Right ventricle myocardium superior (tissue), 1 donor: Measurements from ENCODE around the gene GABBR2. TPM values are rescaled to one million over a fixed set of nuclear protein-coding genes. Genes with fewer than 3 reads are reported as not detected.
"Not testable (repeated sequence)": the region's sequence is repeated elsewhere in the genome, so short reads cannot be mapped to it uniquely, and the experiment has no call there.

ENCODE experiments used
- ATAC-seq: fragments of 200-7000 bp; cut with Tn5 transposase; one replicate; pipeline ENCODE4 v1.9.1; 2020; ENCODE audit warnings: mild to moderate bottlenecking; ENCODE audit not compliant: poor library complexity
- DNase-seq: peaks from one replicate; pipeline ENCODE4 v3.0.0-alpha.2; 2020
- intact Hi-C: fragments of 100-400 bp; cut with DNase I; formaldehyde crosslinking; loops from one replicate; pipeline ENCODE4 v1.11.2; 2022
- total RNA-seq: library from RNA; stranded (reverse); fragmentation: NEBNext Ultra II Directional; extraction: Animal tissue kit (Norgen Biotek cat#: 25700); gene quantifications from one replicate; pipeline ENCODE4 v1.2.1, GENCODE V29; 2021
- donor health status: DM: no; HTN: yes; CAD: no; lungs with severe emphysema.

The GABBR2 gene
- total RNA-seq, 1 donor from 2014 or later, result 0.30 TPM

GRCh38 chr9:98508217-98508919 is 200.4 kb downstream of the GABBR2 start:
- DNase-seq, ATAC-seq, intact Hi-C loops: not testable (repeated sequence)

GRCh38 chr9:98506422-98507054 is 202.2 kb downstream of the GABBR2 start:
- intact Hi-C loops, result no loop called here

GRCh38 chr9:98504298-98505282 is 204.1 kb downstream of the GABBR2 start:
- intact Hi-C loops, result no loop called here
- DNase-seq (no peak), ATAC-seq (no peak)

More at GRCh38 chr9:98506422-98507054, 202.2 kb downstream of the GABBR2 start:
- no peak for ATAC-seq
- no peak for DNase-seq

- intact Hi-C loops, result no loop called here
- DNase-seq, result no peak
- no peak for ATAC-seq
Observed at GRCh38 chr9:98503867-98504266, 204.9 kb downstream of the GABBR2 start.

- peak; percentile 52 for DNase-seq
- intact Hi-C loops, result no loop called here
- ATAC-seq, result peak; percentile 80
Observed at GRCh38 chr9:98502976-98503325, 205.8 kb downstream of the GABBR2 start.

- DNase-seq, result no peak
- intact Hi-C loops, result no loop called here
- ATAC-seq, result peak; percentile 40
Observed at GRCh38 chr9:98502311-98502975, 206.3 kb downstream of the GABBR2 start.

- intact Hi-C loops, result no loop called here
- no peak for DNase-seq
- no peak for ATAC-seq
Observed at GRCh38 chr9:98501819-98502218, 206.9 kb downstream of the GABBR2 start.

GRCh38 chr9:98501259-98501658 is 207.5 kb downstream of the GABBR2 start:
- DNase-seq, ATAC-seq, intact Hi-C loops: not testable (repeated sequence)

GRCh38 chr9:98500337-98500919 is 208.3 kb downstream of the GABBR2 start:
- DNase-seq (no peak), ATAC-seq (no peak)
- intact Hi-C loops, result no loop called here

GRCh38 chr9:98495530-98495929 is 213.2 kb downstream of the GABBR2 start:
- no peak for ATAC-seq
- intact Hi-C loops, result no loop called here
- DNase-seq, result no peak

GRCh38 chr9:98494852-98495251 is 213.9 kb downstream of the GABBR2 start:
- no peak for DNase-seq
- intact Hi-C loops, result no loop called here
- no peak for ATAC-seq

GRCh38 chr9:98491828-98492227 is 216.9 kb downstream of the GABBR2 start:
- intact Hi-C loops, result no loop called here

GRCh38 chr9:98491231-98491651 is 217.5 kb downstream of the GABBR2 start:
- intact Hi-C loops, result no loop called here
- no peak for DNase-seq
- ATAC-seq, result no peak

More at GRCh38 chr9:98491828-98492227, 216.9 kb downstream of the GABBR2 start:
- ATAC-seq, result peak; percentile 95
- no peak for DNase-seq

- intact Hi-C loops, result no loop called here
- ATAC-seq, result no peak
- DNase-seq, result no peak
Observed at GRCh38 chr9:98488571-98489312, 220.0 kb downstream of the GABBR2 start.

GRCh38 chr9:98485706-98486105 is 223.0 kb downstream of the GABBR2 start:
- DNase-seq (no peak), ATAC-seq (no peak)
- intact Hi-C loops, result loop anchor here (2.0 kb wide), 1 partner anchor 37 kb away; no protein-coding TSS in a partner anchor

- ATAC-seq (peak; percentile 31), DNase-seq (no peak)
- intact Hi-C loops, result loop anchor here (2.0 kb wide), 1 partner anchor 39 kb away; no protein-coding TSS in a partner anchor
Observed at GRCh38 chr9:98484162-98484561, 224.6 kb downstream of the GABBR2 start.

- intact Hi-C loops, result no loop called here
- ATAC-seq, result no peak
- DNase-seq, result no peak
Observed at GRCh38 chr9:98482226-98482625, 226.5 kb downstream of the GABBR2 start.

- ATAC-seq (no peak), DNase-seq (no peak)
- intact Hi-C loops, result no loop called here
Observed at GRCh38 chr9:98481676-98482075, 227.1 kb downstream of the GABBR2 start.
